IPS-18a (cell line): ENCODE data around the gene WDR86.

Source experiments
- H3K27ac ChIP-seq: one replicate; pipeline ENCODE4 v1.5.1; 2013; ENCODE audit warnings: low read length
- H3K27me3 ChIP-seq: one replicate; pipeline ENCODE4 v1.6.1; 2013; ENCODE audit warnings: mild to moderate bottlenecking, low read length; ENCODE audit not compliant: control insufficient read depth, insufficient read depth
- H3K36me3 ChIP-seq: one replicate; pipeline ENCODE4 v1.6.1; 2013; ENCODE audit warnings: low read depth, low read length; ENCODE audit not compliant: control insufficient read depth
- H3K4me1 ChIP-seq: one replicate; pipeline ENCODE4 v1.6.1; 2013; ENCODE audit warnings: low read depth, low read length; ENCODE audit not compliant: control insufficient read depth
- H3K4me3 ChIP-seq: one replicate; pipeline ENCODE4 v1.5.1; 2013; ENCODE audit warnings: low read length
- H3K9ac ChIP-seq: one replicate; pipeline ENCODE4 v1.6.1; 2013; ENCODE audit warnings: mild to moderate bottlenecking, low read length, moderate library complexity
- H3K9me3 ChIP-seq: one replicate; pipeline ENCODE4 v1.6.1; 2013; ENCODE audit warnings: low read depth, low read length; ENCODE audit not compliant: control insufficient read depth

Gene WDR86

DNA sequence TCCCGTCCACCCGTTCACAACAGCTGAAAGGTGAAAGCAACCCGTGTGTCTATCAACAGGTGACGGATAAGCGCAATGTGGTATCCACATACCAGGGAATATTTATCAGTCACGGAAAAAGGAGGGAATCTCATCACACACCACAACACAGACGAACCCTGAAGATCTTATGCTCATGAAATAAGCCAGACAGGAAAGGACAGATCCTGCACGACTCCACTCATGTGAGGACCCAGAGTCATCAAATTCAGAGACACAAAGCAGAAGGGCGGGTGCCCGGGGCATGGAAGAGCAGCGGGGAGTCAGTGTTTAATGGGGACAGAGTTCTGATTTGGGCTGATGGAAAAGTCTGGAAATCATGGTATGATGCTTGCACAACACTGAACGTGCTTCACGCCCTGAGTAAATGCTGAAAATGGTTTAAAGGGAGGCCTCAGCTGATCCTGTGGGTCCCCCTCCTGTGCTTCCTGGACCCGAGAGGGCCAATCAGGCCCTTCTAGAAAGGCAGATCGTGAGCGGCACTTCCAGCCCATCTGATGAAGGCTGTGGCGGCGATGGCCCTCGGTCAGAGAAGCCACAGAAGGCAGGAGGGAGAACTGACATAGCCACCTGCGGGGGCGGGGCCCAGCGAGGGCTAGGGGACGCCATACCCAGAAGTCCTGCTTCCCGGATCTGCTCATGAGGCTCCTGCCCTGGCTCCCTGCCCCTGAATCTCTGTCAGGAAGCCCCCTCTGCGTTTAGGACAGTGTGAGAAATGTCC lies 19.1 kb downstream of the WDR86 start:
- Histone ChIP-seq H3K27ac (no peak overlapping the region), H3K36me3 (no peaks in the 10 kb centered on the region), H3K27me3 (no peaks in the 10 kb centered on the region)

DNA sequence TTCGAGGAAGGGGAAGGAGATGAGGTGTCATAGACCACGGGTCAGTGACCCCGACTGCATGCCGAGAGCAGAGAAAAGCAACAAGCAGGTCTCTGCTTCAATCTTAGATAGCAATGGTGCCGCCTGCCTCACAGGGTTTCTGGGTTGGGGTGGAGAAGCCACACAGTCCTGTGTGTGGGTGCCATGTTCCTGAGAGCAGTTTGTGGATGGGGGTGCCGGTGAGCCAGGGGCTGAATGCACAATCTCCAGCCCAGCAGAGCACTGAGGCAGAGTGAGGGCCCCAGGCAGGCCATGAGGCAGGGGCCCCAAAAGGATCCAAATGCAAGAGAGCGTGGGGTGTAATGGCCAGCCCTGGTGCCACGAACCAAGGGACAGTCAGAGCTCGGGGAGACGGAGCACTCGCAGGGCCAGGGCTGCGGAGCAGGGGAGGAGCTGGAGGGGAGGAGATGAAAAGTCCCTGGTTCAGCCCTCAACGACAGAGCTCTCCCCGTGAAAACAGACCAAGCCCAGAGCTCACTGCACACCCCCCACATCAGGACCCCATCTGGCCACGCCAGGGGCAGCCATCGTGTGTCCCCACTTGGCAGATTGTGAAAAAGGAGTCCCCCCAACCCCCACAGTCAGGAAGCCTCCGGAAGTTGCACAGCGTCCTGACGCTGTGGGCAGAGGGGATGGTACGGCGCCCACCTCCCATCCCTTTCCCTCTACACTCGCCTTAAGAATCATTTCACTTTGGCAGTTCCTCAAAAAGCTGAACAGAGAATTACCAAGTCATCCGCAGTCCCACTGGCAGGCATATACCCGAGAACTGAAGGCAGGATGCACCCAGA lies 19.9 kb downstream of the WDR86 start:
- H3K4me1 ChIP-seq = no peaks in the 10 kb centered on the region
- H3K27me3 ChIP-seq = no peaks in the 10 kb centered on the region
- no peaks in the 10 kb centered on the region for H3K36me3 ChIP-seq
- no peak overlapping the region for H3K9ac ChIP-seq
- no peaks in the 10 kb centered on the region for H3K9me3 ChIP-seq
- H3K27ac ChIP-seq = no peak overlapping the region
- H3K4me3 ChIP-seq = no peak overlapping the region

More for the DNA sequence above, 19.1 kb downstream of the WDR86 start:
- no peaks in the 10 kb centered on the region for H3K4me1 ChIP-seq
- no peaks in the 10 kb centered on the region for H3K9me3 ChIP-seq
- H3K4me3 ChIP-seq = no peak overlapping the region
- H3K9ac ChIP-seq = no peak overlapping the region

- H3K9me3 ChIP-seq = no peaks in the 10 kb centered on the region
- H3K36me3 ChIP-seq = no peaks in the 10 kb centered on the region
- H3K4me1 ChIP-seq = no peaks in the 10 kb centered on the region
- H3K4me3 ChIP-seq = no peak overlapping the region
- H3K9ac ChIP-seq = no peak overlapping the region
- H3K27ac ChIP-seq = no peak overlapping the region
- peaks cover 5% of the 10 kb centered on the region for H3K27me3 ChIP-seq
These were observed 20.6 kb downstream of the WDR86 start for GRCh38 chr7:151389096-151389767.

DNA sequence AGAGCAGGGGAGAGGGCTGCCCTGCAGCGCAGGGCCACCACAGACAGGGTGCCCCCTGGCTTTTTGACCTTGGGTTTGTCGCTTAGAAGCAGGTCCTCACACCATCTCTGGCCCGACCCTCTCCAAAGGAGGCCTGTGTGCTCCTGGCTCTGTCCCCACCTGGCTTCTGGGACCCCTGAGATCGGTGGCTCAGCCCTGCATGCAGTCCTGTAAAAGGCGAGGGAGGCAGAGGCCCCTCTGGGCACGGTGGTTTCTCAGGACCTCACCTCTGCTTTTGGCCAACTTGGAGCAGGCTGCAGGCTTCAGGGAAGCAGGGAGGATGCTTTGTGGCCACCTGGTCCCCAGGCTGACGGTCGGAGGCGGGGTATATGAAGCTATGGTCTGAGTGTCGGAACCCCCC lies 21.4 kb downstream of the WDR86 start:
- H3K27me3 ChIP-seq = peaks cover 11% of the 10 kb centered on the region
- H3K9ac ChIP-seq = no peak overlapping the region
- no peaks in the 10 kb centered on the region for H3K36me3 ChIP-seq
- H3K4me3 ChIP-seq = no peak overlapping the region
- H3K9me3 ChIP-seq = no peaks in the 10 kb centered on the region
- no peaks in the 10 kb centered on the region for H3K4me1 ChIP-seq
- H3K27ac ChIP-seq = no peak overlapping the region

DNA sequence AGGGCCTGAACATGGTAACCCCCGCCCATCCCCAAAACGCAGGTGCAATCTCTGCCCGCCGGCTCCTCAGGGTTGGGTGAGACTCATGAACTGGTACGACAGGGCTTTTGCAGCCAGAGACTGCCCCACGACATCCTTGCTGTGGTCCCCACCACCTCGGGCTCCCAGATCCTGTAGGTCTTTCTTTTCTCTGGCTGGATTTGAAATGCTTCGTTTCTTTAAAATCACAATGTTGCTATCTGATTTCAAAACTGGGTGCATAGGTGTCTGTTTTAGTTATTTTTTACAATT lies 21.9 kb downstream of the WDR86 start:
- Histone ChIP-seq H3K9me3 (no peaks in the 10 kb centered on the region), H3K27me3 (peaks cover 16% of the 10 kb centered on the region), H3K27ac (no peak overlapping the region), H3K9ac (no peak overlapping the region), H3K4me1 (no peaks in the 10 kb centered on the region), H3K4me3 (no peak overlapping the region), H3K36me3 (no peaks in the 10 kb centered on the region)

GRCh38 chr7:151387161-151388006 lies 22.5 kb downstream of the WDR86 start:
- no peak overlapping the region for H3K9ac ChIP-seq
- no peak overlapping the region for H3K27ac ChIP-seq
- no peaks in the 10 kb centered on the region for H3K36me3 ChIP-seq
- no peaks in the 10 kb centered on the region for H3K9me3 ChIP-seq
- H3K4me3 ChIP-seq = no peak overlapping the region
- H3K27me3 ChIP-seq = peaks cover 22% of the 10 kb centered on the region
- peaks cover 3% of the 10 kb centered on the region for H3K4me1 ChIP-seq

DNA sequence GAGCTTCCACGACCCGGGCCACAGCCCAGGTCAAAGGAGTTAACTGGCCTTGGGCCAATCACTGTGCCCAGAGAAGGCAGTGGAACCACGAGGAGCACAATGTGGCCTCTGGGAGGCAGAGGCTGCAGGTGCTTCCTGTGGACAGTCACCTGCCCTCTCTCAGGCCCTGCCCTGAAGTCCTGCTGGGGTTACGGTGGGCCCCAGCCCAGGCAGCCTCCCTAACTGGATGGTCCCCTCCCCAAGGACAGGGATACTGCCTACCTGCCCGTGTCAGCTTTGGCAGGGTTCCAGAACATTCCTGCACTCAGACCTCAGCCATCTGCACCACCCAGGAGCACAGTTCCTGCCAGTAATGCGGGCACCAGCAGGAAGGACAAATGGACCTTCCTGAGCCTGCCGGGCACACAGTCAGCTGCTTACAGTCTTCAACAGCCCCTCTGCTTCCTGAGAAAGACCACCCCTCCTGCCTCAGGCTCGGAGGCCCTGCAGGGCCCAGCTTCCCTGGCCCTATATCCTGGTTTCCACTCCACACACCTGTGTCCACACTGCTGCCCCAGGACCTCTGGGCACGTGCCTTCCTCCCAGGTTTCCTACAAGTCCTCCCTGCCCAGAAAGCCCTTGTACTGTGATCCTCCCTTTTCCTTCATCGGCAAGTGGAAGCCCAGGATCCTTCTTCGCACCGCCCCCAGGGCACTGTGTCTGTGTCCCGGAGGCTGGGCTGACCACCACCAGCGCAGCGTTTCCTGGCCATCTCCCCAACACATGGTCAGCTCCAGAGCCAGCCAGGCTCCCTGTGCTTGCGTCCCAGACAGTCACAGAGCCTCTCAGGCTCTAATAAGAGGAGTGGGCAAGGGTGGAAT lies 23.3 kb downstream of the WDR86 start:
- no peaks in the 10 kb centered on the region for H3K9me3 ChIP-seq
- no peak overlapping the region for H3K9ac ChIP-seq
- H3K27ac ChIP-seq = no peak overlapping the region
- no peaks in the 10 kb centered on the region for H3K36me3 ChIP-seq
- H3K4me3 ChIP-seq = no peak overlapping the region
- H3K27me3 ChIP-seq = peaks cover 30% of the 10 kb centered on the region
- peaks cover 7% of the 10 kb centered on the region for H3K4me1 ChIP-seq

GRCh38 chr7:151385626-151386300 lies 24.1 kb downstream of the WDR86 start:
- Histone ChIP-seq H3K9ac (no peak overlapping the region), H3K27ac (no peak overlapping the region), H3K4me1 (peaks cover 11% of the 10 kb centered on the region)

GRCh38 chr7:151384776-151385625 lies 24.8 kb downstream of the WDR86 start:
- H3K9ac ChIP-seq = no peak overlapping the region
- peaks cover 12% of the 10 kb centered on the region for H3K4me1 ChIP-seq
- no peak overlapping the region for H3K4me3 ChIP-seq
- H3K27me3 ChIP-seq = peaks cover 32% of the 10 kb centered on the region
- no peaks in the 10 kb centered on the region for H3K9me3 ChIP-seq
- no peaks in the 10 kb centered on the region for H3K36me3 ChIP-seq
- H3K27ac ChIP-seq = no peak overlapping the region

More at GRCh38 chr7:151385626-151386300, 24.1 kb downstream of the WDR86 start:
- H3K36me3 ChIP-seq = no peaks in the 10 kb centered on the region
- H3K9me3 ChIP-seq = no peaks in the 10 kb centered on the region
- H3K4me3 ChIP-seq = no peak overlapping the region
- peaks cover 32% of the 10 kb centered on the region for H3K27me3 ChIP-seq
